Spleen (tissue), 7 donors: Measurements from ENCODE around the gene DPH6.
"Not testable (repeated sequence)": the region's sequence is repeated elsewhere in the genome, so short reads cannot be mapped to it uniquely, and the experiment has no call there.

Source experiments
- POLR2A ChIP-seq, 3 donors: fragments of 450-650 bp; IDR thresholded peaks; one replicate each; pipeline ENCODE4 v1.5.1; 2017; ENCODE audit warnings: antibody characterized with exemption in 3 of 3, mild to moderate bottlenecking in 1 of 3
- POLR2AphosphoS5 ChIP-seq, 3 donors: sonication (generic); formaldehyde crosslinking; IDR thresholded peaks; one replicate each; pipeline ENCODE4 v1.5.1; 2017; ENCODE audit warnings: antibody characterized with exemption in 3 of 3
- TF ChIP-seq, protein P1 (sequence below), 11 experiments: fragments of 200-600 bp in 7 of 11; fragments of 450-650 bp in 4 of 11; sonication (generic) in 4 of 11; IDR thresholded peaks in 8 of 11; conservative IDR thresholded peaks in 3 of 11; 1 replicate in 7 of 11; 2 replicates in 4 of 11; pipeline versions ENCODE4 v1.4.0 to v1.8.0; 2016 to 2021; ENCODE audit warnings: antibody characterized with exemption in 11 of 11, inconsistent platforms in 4 of 11, mild to moderate bottlenecking in 1 of 11
- donor health status: DM: no; HTN: no; CAD: no; lungs with moderate emphysema.
- donor health status: DM: no; HTN: no; CAD: no.
- donor health status: DM: no; HTN: no; CAD: no.

DNA sequence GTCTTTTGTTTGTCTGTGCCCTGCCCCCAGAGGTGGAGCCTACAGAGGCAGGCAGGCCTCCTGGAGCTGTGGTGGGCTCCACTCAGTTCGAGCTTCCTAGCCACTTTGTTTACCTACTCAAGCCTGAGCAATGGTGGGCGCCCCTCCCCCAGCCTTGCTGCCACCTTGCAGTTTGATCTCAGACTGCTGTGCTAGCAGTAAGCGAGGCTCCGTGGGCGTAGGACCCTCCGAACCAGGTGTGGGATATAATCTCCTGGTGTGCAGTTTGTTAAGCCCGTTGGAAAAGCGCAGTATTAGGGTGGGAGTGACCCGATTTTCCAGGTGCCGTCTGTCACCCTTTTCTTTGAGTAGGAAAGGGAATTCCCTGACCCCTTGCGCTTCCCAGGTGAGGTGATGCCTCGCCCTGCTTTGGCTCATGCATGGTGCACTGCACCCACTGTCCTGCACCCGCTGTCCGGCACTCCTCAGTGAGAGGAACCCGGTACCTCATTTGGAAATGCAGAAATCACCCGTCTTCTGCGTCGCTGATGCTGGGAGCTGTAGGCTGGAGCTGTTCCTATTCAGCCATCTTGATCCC is 154.5 kb downstream of the DPH6 start:
- TF ChIP-seq, protein P1, sequence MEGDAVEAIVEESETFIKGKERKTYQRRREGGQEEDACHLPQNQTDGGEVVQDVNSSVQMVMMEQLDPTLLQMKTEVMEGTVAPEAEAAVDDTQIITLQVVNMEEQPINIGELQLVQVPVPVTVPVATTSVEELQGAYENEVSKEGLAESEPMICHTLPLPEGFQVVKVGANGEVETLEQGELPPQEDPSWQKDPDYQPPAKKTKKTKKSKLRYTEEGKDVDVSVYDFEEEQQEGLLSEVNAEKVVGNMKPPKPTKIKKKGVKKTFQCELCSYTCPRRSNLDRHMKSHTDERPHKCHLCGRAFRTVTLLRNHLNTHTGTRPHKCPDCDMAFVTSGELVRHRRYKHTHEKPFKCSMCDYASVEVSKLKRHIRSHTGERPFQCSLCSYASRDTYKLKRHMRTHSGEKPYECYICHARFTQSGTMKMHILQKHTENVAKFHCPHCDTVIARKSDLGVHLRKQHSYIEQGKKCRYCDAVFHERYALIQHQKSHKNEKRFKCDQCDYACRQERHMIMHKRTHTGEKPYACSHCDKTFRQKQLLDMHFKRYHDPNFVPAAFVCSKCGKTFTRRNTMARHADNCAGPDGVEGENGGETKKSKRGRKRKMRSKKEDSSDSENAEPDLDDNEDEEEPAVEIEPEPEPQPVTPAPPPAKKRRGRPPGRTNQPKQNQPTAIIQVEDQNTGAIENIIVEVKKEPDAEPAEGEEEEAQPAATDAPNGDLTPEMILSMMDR (IDR thresholded peaks at IDR 0.05 in 8 of 11, conservative IDR thresholded peaks at IDR 0.05 in 3 of 11) = not testable (repeated sequence)
- TF ChIP-seq POLR2AphosphoS5, POLR2A (IDR thresholded peaks at IDR 0.05): not testable (repeated sequence)
